GM12873 (cell line): ENCODE measurements around the gene UPF1.

Source experiments
- CTCF ChIP-seq: IDR thresholded peaks from 2 replicates; pipeline ENCODE4 v1.5.1; 2012; ENCODE audit warnings: low read depth, mild to moderate bottlenecking, moderate library complexity, low read length, control low read depth; ENCODE audit not compliant: insufficient read depth; ENCODE audit errors: missing control alignments

Gene UPF1

GRCh38 chr19:18898081-18898606 is 66.4 kb downstream of the UPF1 start:
- no peak for TF ChIP-seq CTCF

GRCh38 chr19:18898607-18899408 is 67.0 kb downstream of the UPF1 start:
- no peak for TF ChIP-seq CTCF

GRCh38 chr19:18899624-18900560 is 68.1 kb downstream of the UPF1 start:
- no peak for TF ChIP-seq CTCF

GRCh38 chr19:18900700-18901481 is 69.1 kb downstream of the UPF1 start:
- TF ChIP-seq CTCF = no peak

- no peak for TF ChIP-seq CTCF
These were observed 69.7 kb downstream of the UPF1 start for GRCh38 chr19:18901491-18901890.

GRCh38 chr19:18903156-18904037 is 71.6 kb downstream of the UPF1 start:
- TF ChIP-seq CTCF = no peak
